Stomach smooth muscle (tissue), 2 donors: ENCODE measurements around the gene HSBP1L1.

Experiments used
- H3K27ac ChIP-seq: one replicate; pipeline ENCODE4 v1.7.0; 2013; ENCODE audit warnings: mild to moderate bottlenecking, low read length, inconsistent platforms
- H3K27me3 ChIP-seq, 2 donors: one replicate each; pipeline ENCODE4 v1.7.0; 2013; ENCODE audit warnings: low read length in 2 of 2; ENCODE audit not compliant: insufficient read depth in 2 of 2, control insufficient read depth in 1 of 2
- H3K36me3 ChIP-seq, 2 donors: one replicate each; pipeline ENCODE4 v1.7.0; 2013; ENCODE audit warnings: low read length in 2 of 2; ENCODE audit not compliant: control insufficient read depth in 2 of 2, insufficient read depth in 2 of 2
- H3K4me1 ChIP-seq: one replicate; pipeline ENCODE4 v1.7.0; 2013; ENCODE audit warnings: low read length; ENCODE audit not compliant: control insufficient read depth, insufficient read depth
- H3K4me3 ChIP-seq, 2 donors: one replicate each; pipeline ENCODE4 v1.7.0; 2013; ENCODE audit warnings: low read length in 2 of 2
- H3K9ac ChIP-seq, 2 donors: one replicate each; pipeline ENCODE4 v1.7.0; 2013; ENCODE audit warnings: low read length in 2 of 2, mild to moderate bottlenecking in 1 of 2
- H3K9me3 ChIP-seq, 2 donors: one replicate each; pipeline ENCODE4 v1.7.0; 2013; ENCODE audit warnings: low read length in 2 of 2; ENCODE audit not compliant: control insufficient read depth in 2 of 2
- donor health status: healthy.
- donor health status: Pancreatic carcinoma.

HSBP1L1 gene

GRCh38 chr18:79962835-79963657 lies 1.4 kb upstream of the HSBP1L1 start:
- peaks cover 2 to 20% of the 10 kb centered on the region in 2 donors for H3K27me3 ChIP-seq
- H3K9ac ChIP-seq: no peak overlapping the region
- H3K4me1 ChIP-seq: peaks cover 14% of the 10 kb centered on the region
- no peaks in the 10 kb centered on the region for H3K36me3 ChIP-seq
- no peak overlapping the region for H3K27ac ChIP-seq
- no peak overlapping the region for H3K4me3 ChIP-seq
- H3K9me3 ChIP-seq: no peaks in the 10 kb centered on the region

- H3K27ac ChIP-seq: no peak overlapping the region
- H3K9ac ChIP-seq: no peak overlapping the region
- H3K36me3 ChIP-seq: no peaks in the 10 kb centered on the region
- H3K4me1 ChIP-seq: peaks cover 14% of the 10 kb centered on the region
- H3K4me3 ChIP-seq: peak overlapping the region; percentile 16 to 71
- peaks cover 2 to 20% of the 10 kb centered on the region in 2 donors for H3K27me3 ChIP-seq
- H3K9me3 ChIP-seq: no peaks in the 10 kb centered on the region
These were observed 649 bp upstream of the HSBP1L1 start for GRCh38 chr18:79963658-79964329.

- Histone ChIP-seq H3K27ac (peak overlapping the region; percentile 6), H3K4me1 (peaks cover 14% of the 10 kb centered on the region), H3K27me3 (peaks cover 2 to 20% of the 10 kb centered on the region in 2 donors), H3K36me3 (peaks cover 5 to 7% of the 10 kb centered on the region in 2 donors), H3K9ac (peak overlapping the region; percentile 54 to 62), H3K9me3 (no peaks in the 10 kb centered on the region), H3K4me3 (peak overlapping the region; percentile 41 to 71)
These were observed 868 bp downstream of the HSBP1L1 start for GRCh38 chr18:79965119-79965902.

GRCh38 chr18:79970419-79971133 lies 6.1 kb downstream of the HSBP1L1 start:
- Histone ChIP-seq H3K4me3 (no peak overlapping the region), H3K27me3 (no peaks in the 10 kb centered on the region), H3K36me3 (peaks cover 25 to 27% of the 10 kb centered on the region in 2 donors), H3K4me1 (peaks cover under 1% of the 10 kb centered on the region), H3K9ac (no peak overlapping the region), H3K9me3 (no peaks in the 10 kb centered on the region), H3K27ac (no peak overlapping the region)

GRCh38 chr18:79971211-79971952 lies 6.9 kb downstream of the HSBP1L1 start:
- H3K27me3 ChIP-seq: no peaks in the 10 kb centered on the region
- H3K4me1 ChIP-seq: no peaks in the 10 kb centered on the region
- H3K36me3 ChIP-seq: peaks cover 25 to 27% of the 10 kb centered on the region in 2 donors
- no peak overlapping the region for H3K4me3 ChIP-seq
- no peak overlapping the region for H3K27ac ChIP-seq
- H3K9ac ChIP-seq: no peak overlapping the region
- H3K9me3 ChIP-seq: no peaks in the 10 kb centered on the region

GRCh38 chr18:79971986-79972385 lies 7.5 kb downstream of the HSBP1L1 start:
- no peak overlapping the region for H3K4me3 ChIP-seq
- H3K27me3 ChIP-seq: no peaks in the 10 kb centered on the region
- no peaks in the 10 kb centered on the region for H3K9me3 ChIP-seq
- H3K9ac ChIP-seq: no peak overlapping the region
- no peak overlapping the region for H3K27ac ChIP-seq
- H3K4me1 ChIP-seq: no peaks in the 10 kb centered on the region
- H3K36me3 ChIP-seq: peaks cover 25 to 27% of the 10 kb centered on the region in 2 donors

GRCh38 chr18:79972720-79973119 lies 8.3 kb downstream of the HSBP1L1 start:
- Histone ChIP-seq H3K4me1 (no peaks in the 10 kb centered on the region), H3K36me3 (peaks cover 25 to 27% of the 10 kb centered on the region in 2 donors), H3K9ac (no peak overlapping the region), H3K27me3 (no peaks in the 10 kb centered on the region), H3K4me3 (no peak overlapping the region), H3K9me3 (no peaks in the 10 kb centered on the region), H3K27ac (no peak overlapping the region)

- Histone ChIP-seq H3K9ac (no peak overlapping the region), H3K27me3 (no peaks in the 10 kb centered on the region), H3K36me3 (peaks cover 25 to 27% of the 10 kb centered on the region in 2 donors), H3K4me3 (no peak overlapping the region), H3K4me1 (no peaks in the 10 kb centered on the region), H3K9me3 (no peaks in the 10 kb centered on the region), H3K27ac (no peak overlapping the region)
These were observed 9.1 kb downstream of the HSBP1L1 start for GRCh38 chr18:79973517-79973916.

GRCh38 chr18:79974025-79974654 lies 9.7 kb downstream of the HSBP1L1 start:
- H3K36me3 ChIP-seq: peaks cover 25 to 27% of the 10 kb centered on the region in 2 donors
- H3K4me1 ChIP-seq: no peaks in the 10 kb centered on the region
- no peak overlapping the region for H3K9ac ChIP-seq
- no peaks in the 10 kb centered on the region for H3K27me3 ChIP-seq
- H3K9me3 ChIP-seq: no peaks in the 10 kb centered on the region
- H3K27ac ChIP-seq: no peak overlapping the region
- no peak overlapping the region for H3K4me3 ChIP-seq
